Cardiac septum (tissue), 1 donor: ENCODE results near the gene LRP1. TPM values are rescaled to one million over a fixed set of nuclear protein-coding genes. Genes with fewer than 3 reads are reported as not detected.

Experiments used
- DNase-seq: peaks from one replicate; pipeline ENCODE4 v3.0.0-alpha.2; 2020; ENCODE audit warnings: low spot score
- intact Hi-C: fragments of 100-400 bp; cut with DNase I; formaldehyde crosslinking; loops from one replicate; pipeline ENCODE4 v1.14.0; 2022
- total RNA-seq: library from RNA; stranded (reverse); fragmentation: NEBNext Ultra II Directional; extraction: Animal tissue kit (Norgen Biotek cat#: 25700); gene quantifications from one replicate; pipeline ENCODE4 v1.2.1, GENCODE V29; 2021
- donor health status: DM: no; HTN: no; CAD: no.

Gene LRP1
- total RNA-seq, 1 donor from 2014 or later, result 103 TPM

DNA sequence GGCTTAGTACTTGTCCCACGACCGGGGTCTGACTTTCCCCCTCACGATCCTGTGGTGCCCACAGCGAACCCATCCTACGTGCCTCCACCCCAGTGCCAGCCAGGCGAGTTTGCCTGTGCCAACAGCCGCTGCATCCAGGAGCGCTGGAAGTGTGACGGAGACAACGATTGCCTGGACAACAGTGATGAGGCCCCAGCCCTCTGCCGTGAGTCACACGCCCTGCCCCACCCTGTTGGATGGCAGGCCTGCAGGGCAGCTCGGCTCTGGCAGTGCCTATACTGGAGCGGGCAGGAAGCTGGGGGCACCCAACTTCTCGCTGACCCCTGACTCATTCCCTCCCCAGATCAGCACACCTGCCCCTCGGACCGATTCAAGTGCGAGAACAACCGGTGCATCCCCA, 37.5 kb downstream of the LRP1 start:
- DNase-seq, result no peak
- intact Hi-C loops, result no loop called here

DNA sequence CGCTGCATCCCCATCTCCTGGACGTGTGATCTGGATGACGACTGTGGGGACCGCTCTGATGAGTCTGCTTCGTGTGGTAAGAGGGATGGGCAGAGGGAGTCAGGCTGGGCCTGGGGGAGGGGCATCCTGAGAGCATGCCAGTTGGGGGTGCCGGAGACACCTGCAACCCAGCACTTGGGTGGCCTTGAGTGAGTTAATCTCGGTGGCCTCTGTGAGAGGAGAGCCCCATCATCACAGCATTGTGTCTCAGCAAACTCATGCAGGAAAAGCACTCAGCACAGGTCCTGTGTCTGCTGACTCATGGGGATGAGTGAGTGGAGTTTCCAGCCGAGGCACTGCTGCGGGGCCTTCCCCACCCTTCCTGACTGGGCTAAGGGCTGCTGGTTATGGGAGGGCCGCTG, 38.7 kb downstream of the LRP1 start:
- intact Hi-C loops, result no loop called here
- DNase-seq, result no peak

DNA sequence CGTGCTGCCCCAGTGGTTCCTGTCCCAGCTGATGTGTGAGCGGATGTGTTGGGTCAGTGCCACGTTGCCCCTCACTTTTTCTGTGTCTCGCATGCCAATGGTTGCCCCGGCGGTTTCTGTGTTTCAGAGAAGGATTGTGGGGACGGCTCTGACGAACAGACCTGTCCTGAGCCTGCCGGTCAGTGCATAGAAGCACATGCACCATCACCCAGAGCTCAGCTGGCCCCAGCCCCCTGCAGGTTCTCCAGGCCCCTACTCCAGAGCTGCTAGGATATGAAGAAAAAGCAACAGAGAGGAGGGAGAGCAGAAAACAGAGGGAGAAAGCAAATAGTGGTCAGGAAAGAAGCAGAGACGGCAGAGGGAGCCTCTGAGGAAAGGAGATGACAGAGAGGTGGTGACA, 39.8 kb downstream of the LRP1 start:
- intact Hi-C loops, result no loop called here

DNA sequence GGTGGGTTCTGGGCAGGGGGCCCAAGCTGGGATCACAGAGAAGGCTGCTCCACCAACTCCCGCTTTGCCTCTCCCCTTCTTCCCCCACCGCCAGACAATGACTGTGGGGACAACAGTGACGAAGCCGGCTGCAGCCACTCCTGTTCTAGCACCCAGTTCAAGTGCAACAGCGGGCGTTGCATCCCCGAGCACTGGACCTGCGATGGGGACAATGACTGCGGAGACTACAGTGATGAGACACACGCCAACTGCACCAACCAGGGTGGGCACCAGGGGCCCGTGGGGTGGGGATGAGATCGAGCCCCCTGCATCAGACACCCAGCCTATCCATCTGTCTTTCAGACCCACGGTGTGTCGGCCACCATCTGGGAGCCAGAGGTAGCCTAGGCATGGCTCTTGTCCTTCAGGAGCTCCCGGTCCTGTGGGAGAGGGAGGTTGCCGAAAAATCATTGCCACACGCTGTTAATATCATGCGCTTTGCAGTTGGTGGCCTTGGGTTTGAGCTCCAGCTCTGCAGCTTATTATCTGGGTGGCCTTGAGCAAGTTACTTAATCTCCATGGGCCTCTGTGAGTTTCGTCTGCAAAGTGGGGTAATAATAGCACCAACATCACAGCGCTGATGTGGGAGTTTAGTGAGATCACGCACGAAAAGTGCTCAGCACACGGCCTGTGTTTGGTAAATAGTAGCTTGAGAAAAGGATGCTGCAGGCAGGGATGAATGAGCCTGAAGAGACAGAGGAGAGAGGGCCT, 40.9 kb downstream of the LRP1 start:
- no peak for DNase-seq
- intact Hi-C loops, result no loop called here

More for the DNA sequence above, 39.8 kb downstream of the LRP1 start:
- DNase-seq, result no peak

DNA sequence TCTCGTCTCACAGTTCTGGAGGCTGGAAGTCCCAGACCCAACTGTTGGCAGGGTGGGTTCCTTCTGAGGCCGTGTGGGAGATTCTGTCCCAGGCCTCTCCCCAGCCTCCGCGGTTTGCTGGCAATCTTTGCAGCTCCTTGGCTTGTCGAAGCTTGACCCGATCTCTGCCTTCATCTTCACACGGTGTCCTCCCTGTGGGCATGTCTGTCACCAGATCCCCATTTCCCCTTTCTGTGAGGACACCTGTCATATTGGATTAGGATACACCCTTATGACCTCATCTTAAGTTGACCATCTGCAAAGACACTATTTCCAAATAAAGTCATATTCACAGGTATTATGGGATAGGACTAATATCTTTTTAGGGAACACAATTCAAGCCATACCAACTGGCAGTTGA, 41.7 kb downstream of the LRP1 start:
- intact Hi-C loops, result no loop called here
- DNase-seq, result no peak

DNA sequence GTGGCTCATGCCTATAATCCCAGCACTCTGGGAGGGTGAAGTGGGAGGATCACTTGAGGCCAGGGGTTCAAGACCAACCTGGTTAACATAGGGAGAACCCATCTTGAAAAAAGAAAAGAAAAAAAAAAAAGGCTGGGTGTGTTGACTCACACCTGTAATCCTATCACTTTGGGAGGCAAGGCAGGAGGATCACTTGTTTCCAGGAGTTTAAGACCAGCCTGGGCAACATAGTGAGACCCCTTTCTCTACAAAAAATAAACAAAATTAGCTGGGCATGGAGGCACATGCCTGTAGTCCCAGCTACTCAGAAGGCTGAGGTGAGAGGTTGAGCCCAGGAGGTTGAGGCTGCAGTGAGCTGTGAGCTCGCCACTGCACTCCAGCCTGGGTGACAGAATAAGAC, 42.1 kb downstream of the LRP1 start:
- no peak for DNase-seq
- intact Hi-C loops, result no loop called here

DNA sequence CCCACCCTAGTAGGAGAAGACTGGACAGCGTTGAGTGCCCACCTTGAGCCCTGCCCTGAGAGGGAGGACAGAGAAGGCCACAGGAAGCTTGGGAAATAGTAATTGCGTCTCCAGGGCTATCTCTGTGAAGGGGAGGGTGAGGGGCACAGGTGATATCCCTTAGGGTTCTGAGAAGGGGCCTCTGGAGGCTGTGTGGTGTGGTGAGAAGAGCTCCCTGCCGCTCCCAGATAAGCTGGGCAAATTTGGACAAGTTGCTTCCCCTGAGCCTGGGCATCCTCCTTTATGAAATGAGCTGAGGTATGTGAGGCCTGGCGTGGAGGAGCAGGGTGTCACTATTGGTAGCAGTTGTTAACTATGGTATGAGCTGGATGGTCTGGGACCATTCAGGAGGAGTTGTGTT, 42.6 kb downstream of the LRP1 start:
- intact Hi-C loops, result no loop called here
- DNase-seq, result no peak

DNA sequence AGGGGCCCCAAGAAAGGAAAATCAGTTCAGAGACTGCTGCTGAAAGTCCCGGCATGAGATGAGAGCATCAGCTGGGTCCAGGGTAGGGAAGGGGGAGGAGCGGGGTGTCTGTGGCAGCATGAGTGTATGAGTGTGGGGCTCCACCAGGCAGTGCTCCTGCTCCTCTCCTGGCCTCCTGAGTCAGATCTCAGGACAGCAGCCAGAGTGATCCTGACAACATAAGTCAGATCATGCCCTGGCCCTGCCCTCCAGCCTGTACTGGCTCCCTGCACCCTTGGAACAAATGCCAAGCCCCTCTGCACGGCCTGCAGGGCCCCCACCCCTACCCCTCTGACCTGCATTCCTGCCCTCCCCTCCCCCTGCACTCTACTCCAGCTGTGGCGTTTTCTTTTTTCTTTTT, 43.4 kb downstream of the LRP1 start:
- intact Hi-C loops, result no loop called here
- no peak for DNase-seq

DNA sequence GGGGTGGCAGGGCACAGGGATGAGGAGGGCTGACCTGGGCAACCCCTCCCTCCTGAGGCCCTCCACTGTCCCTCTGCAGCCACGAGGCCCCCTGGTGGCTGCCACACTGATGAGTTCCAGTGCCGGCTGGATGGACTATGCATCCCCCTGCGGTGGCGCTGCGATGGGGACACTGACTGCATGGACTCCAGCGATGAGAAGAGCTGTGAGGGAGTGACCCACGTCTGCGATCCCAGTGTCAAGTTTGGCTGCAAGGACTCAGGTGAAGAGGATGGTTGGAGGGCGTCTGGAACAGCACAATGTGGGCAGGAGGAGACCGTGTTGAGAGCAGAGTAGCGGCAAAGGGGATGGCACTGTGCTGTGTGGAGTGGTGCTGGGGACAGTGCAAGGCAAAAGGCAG, 44.8 kb downstream of the LRP1 start:
- no peak for DNase-seq
- intact Hi-C loops, result no loop called here

DNA sequence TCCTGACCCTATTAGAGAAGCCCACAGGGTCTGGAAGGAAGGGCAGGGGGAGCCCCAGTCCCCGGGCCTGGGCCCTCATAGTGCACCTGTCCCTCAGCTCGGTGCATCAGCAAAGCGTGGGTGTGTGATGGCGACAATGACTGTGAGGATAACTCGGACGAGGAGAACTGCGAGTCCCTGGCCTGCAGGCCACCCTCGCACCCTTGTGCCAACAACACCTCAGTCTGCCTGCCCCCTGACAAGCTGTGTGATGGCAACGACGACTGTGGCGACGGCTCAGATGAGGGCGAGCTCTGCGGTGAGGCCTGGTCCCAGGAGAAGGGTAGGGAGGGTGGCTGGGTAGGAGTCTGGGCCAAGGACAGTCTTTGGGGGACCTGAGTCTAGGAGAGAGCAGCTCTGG, 45.4 kb downstream of the LRP1 start:
- no peak for DNase-seq
- intact Hi-C loops, result loop anchor here (2.0 kb wide), 1 partner anchor 49 kb away; no protein-coding TSS in a partner anchor

DNA sequence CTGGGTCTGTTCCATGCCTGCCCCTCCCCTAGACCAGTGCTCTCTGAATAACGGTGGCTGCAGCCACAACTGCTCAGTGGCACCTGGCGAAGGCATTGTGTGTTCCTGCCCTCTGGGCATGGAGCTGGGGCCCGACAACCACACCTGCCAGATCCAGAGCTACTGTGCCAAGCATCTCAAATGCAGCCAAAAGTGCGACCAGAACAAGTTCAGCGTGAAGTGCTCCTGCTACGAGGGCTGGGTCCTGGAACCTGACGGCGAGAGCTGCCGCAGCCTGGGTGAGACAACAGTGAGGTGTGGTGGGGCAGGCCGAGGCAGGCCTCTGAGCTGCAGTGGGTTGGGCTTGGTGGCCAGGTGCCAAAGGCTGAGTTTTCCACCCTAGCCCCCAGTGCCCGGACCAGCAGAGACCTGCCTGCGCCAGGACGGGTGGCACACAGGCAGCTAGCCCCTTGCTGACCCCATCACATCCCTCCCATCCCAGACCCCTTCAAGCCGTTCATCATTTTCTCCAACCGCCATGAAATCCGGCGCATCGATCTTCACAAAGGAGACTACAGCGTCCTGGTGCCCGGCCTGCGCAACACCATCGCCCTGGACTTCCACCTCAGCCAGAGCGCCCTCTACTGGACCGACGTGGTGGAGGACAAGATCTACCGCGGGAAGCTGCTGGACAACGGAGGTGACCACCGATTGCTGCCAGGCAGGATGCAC, 47.3 kb downstream of the LRP1 start:
- intact Hi-C loops, result loop anchor here (2.0 kb wide), 1 partner anchor 51 kb away; no protein-coding TSS in a partner anchor
- DNase-seq, result no peak

DNA sequence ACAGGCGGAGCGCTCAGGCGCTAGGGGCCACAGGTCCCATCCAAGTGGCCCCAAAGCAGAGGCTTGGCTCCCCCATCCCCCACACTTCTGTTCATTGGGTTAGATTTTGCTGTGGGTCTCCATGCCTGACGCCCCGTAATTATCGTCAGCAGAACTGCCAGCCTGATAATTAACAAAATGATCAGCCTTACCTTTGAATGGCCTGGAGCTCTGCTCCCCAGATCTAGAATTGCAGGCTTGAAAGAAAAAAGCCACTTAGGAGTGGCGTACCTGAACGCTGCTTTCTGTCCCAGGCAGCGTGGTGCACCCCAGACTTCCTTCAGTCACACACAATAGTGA, 47.8 kb downstream of the LRP1 start:
- intact Hi-C loops, result no loop called here
- DNase-seq, result no peak

DNA sequence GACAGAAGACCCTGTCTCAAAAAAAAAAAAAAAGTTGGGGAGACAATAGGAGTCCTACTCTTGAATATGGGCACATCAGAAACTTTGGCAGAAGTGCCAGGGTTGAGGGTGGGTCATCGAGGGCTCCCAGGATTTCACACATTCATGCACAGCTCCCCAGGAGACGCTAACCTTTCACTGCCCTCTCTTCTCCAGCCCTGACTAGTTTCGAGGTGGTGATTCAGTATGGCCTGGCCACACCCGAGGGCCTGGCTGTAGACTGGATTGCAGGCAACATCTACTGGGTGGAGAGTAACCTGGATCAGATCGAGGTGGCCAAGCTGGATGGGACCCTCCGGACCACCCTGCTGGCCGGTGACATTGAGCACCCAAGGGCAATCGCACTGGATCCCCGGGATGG, 48.6 kb downstream of the LRP1 start:
- intact Hi-C loops, result no loop called here

DNA sequence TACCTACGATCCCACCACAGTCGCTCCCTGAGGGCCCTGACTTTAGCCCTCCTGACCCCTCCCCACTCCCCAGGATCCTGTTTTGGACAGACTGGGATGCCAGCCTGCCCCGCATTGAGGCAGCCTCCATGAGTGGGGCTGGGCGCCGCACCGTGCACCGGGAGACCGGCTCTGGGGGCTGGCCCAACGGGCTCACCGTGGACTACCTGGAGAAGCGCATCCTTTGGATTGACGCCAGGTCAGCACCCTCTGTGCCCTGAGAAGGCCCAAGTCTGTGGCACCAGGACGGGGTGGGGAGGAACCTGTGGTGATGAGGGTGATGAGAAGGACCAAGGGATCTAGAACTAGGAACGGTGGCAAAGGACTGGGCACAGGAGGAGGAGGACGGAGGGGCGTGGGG, 49.1 kb downstream of the LRP1 start:
- DNase-seq, result no peak
- intact Hi-C loops, result no loop called here

More for the DNA sequence above, 48.6 kb downstream of the LRP1 start:
- DNase-seq, result no peak

DNA sequence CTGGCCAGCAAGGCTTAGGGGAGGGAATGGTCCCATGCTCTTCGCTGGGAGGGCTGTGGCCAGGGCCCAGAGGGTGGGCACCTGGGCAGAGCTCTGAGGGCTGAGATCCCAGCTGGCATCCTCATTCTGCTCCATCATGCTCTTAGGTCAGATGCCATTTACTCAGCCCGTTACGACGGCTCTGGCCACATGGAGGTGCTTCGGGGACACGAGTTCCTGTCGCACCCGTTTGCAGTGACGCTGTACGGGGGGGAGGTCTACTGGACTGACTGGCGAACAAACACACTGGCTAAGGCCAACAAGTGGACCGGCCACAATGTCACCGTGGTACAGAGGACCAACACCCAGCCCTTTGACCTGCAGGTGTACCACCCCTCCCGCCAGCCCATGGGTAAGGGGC, 49.9 kb downstream of the LRP1 start:
- intact Hi-C loops, result no loop called here
- DNase-seq, result no peak

DNA sequence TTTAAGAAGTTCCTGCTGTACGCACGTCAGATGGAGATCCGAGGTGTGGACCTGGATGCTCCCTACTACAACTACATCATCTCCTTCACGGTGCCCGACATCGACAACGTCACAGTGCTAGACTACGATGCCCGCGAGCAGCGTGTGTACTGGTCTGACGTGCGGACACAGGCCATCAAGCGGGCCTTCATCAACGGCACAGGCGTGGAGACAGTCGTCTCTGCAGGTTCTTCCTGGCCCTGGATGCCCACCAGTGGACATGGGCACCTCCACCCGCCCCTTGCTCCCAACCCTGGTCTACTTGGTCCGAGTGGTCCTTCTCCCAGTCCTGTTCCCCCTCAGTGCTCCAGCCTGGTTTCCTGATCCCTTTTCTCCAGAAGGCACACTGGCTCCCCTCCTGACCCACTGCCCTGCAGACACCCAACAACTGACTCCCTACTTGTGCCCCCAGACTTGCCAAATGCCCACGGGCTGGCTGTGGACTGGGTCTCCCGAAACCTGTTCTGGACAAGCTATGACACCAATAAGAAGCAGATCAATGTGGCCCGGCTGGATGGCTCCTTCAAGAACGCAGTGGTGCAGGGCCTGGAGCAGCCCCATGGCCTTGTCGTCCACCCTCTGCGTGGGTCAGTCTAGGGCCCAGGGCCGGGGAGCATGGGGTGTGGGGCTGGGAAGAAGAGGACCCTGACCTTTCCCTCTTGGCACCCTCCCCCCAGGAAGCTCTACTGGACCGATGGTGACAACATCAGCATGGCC, 51.2 kb downstream of the LRP1 start:
- intact Hi-C loops, result loop anchor here (5.0 kb wide), 1 partner anchor 112 kb away; no protein-coding TSS in a partner anchor
- no peak for DNase-seq

DNA sequence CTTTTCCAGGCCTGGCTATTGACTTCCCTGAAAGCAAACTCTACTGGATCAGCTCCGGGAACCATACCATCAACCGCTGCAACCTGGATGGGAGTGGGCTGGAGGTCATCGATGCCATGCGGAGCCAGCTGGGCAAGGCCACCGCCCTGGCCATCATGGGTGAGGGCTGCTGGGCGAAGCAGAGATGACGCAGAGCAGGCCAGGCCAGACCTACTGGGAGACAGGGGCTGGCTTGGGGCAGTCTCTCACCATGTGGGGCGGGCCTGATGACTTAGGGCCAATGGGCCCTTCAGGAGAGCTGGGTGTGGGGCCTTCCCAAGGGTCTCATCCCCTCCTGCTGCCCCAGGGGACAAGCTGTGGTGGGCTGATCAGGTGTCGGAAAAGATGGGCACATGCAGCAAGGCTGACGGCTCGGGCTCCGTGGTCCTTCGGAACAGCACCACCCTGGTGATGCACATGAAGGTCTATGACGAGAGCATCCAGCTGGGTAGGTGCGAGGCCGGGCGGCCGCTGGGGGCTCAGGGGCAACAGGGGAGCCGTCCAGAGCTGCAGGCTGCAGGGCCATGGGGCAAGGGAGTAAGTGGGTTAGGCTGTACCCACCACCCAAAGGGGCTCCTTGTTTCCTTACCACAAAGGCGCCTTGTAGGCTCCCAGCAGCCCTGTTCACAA, 52.2 kb downstream of the LRP1 start:
- no peak for DNase-seq
- intact Hi-C loops, result loop anchor here (5.0 kb wide), 1 partner anchor 113 kb away; no protein-coding TSS in a partner anchor

DNA sequence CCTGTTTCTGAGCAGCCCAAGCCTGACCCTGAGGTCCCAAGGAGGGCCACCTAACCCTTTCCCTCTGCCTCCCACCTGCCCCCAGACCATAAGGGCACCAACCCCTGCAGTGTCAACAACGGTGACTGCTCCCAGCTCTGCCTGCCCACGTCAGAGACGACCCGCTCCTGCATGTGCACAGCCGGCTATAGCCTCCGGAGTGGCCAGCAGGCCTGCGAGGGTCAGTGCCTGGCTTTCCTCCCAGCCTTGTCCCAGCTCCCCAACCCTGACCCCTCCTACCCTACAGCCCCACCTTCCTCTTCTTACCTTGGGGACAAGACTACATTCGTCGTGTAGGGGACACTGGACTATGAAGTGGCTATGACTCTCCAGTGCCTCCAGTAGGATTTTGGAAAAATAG, 52.8 kb downstream of the LRP1 start:
- no peak for DNase-seq
- intact Hi-C loops, result loop anchor here (5.0 kb wide), 1 partner anchor 114 kb away; no protein-coding TSS in a partner anchor

DNA sequence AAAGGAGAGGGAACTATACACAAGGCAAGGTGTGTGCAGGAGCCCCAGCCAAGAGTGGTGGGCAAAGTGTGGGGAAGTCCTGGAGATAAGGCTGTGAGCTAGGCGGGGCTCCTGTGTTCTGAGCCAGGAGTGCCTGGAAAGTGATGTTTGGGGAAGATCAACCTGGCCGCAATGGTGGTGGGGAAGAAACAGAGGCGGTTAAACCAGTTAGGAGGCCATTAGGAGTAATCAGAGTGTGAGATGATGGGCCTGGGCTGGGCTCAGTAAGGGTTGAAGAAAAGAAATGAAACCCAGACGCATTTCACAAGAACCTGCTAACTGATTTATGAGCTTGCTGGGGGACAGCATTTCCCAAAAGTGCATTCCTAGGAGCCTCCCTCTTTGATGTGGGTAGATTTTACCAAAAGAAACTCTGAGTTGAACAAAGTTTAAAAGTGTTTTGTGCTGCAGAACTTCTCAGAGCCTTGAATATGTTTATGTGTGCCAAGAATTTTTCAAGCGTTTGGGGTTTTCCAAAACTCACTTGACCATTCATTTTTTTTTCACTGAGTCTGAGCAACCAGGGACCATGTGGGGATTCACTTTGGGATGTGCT, 53.4 kb downstream of the LRP1 start:
- intact Hi-C loops, result loop anchor here (5.0 kb wide), 1 partner anchor 114 kb away; no protein-coding TSS in a partner anchor
- no peak for DNase-seq
